ENCODE data around the gene HOMER3. TPM values are rescaled to one million over a fixed set of nuclear protein-coding genes. Genes with fewer than 3 reads are reported as not detected.

Gene HOMER3
- total RNA-seq, 4 donors from 2014 or later: 22.9 to 32.9 (median 27.7) TPM

DNA sequence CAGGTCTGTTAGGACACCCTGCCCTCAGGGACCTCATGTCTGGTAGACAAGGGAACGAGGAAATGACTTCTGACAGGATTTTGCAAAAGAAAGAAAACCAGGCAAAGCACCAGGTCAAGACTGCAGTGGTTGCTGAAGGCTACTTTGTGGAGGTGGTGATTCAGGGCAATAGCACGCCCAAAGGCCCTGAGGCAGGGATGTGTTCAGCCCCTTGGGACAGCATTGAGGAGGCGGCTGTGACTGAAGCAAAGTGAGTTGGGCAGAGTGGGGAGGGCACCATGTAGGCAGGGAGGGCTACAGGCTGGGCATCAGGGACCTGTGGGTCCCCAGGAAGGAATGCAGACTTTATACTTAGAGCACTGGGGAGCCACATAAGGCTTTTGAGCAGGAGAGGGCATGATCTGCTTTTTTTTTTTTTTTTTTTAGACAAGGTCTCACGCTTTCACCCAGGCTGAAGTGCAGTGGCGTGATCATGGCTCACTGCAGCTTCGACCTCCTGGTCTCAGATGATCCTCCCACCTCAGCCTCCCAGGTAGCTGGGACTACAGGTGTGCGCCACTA lies 10.8 kb upstream of the HOMER3 start:
- no peak overlapping the region for H3K27ac ChIP-seq
- 89% methylated on average over 7 of the region's 7 CpGs for WGBS

DNA sequence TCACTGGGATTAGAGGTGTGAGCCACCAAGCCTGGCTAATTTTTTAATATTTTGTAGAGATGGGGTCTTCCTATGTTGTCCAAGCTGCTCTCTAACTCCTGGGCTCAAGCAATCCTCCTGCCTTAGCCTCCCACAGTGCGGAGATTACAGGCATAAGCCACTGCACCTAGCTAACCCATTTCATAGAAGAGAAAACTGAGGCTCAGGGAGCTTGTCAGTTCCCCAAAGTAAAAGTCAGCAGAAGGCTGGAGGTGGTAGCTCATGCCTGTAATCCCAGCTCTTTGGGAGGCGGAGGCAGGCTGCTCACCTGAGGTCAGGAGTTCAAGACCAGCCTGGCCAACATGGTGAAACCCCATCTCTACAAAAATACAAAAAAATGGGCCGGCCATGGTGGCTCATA lies 8.8 kb upstream of the HOMER3 start:
- H3K36me3 ChIP-seq: no peaks in the 10 kb centered on the region
- 84% methylated on average over 3 of the region's 3 CpGs for WGBS
- H3K27ac ChIP-seq: no peak overlapping the region
- DNase-seq (ENCODE audit: low spot score in 2 of 2): no peak
- H3K27me3 ChIP-seq: no peaks in the 10 kb centered on the region
- TF ChIP-seq, protein P1, sequence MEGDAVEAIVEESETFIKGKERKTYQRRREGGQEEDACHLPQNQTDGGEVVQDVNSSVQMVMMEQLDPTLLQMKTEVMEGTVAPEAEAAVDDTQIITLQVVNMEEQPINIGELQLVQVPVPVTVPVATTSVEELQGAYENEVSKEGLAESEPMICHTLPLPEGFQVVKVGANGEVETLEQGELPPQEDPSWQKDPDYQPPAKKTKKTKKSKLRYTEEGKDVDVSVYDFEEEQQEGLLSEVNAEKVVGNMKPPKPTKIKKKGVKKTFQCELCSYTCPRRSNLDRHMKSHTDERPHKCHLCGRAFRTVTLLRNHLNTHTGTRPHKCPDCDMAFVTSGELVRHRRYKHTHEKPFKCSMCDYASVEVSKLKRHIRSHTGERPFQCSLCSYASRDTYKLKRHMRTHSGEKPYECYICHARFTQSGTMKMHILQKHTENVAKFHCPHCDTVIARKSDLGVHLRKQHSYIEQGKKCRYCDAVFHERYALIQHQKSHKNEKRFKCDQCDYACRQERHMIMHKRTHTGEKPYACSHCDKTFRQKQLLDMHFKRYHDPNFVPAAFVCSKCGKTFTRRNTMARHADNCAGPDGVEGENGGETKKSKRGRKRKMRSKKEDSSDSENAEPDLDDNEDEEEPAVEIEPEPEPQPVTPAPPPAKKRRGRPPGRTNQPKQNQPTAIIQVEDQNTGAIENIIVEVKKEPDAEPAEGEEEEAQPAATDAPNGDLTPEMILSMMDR (IDR thresholded peaks at IDR 0.05): no peak
- TF ChIP-seq EP300 (IDR thresholded peaks at IDR 0.05) (no peak), POLR2AphosphoS5 (IDR thresholded peaks at IDR 0.05) (no peak), POLR2A (IDR thresholded peaks at IDR 0.05) (no peak)
- H3K4me3 ChIP-seq: no peak overlapping the region
- no peaks in the 10 kb centered on the region for H3K4me1 ChIP-seq
- no peaks in the 10 kb centered on the region for H3K9me3 ChIP-seq

More for the DNA sequence above, 10.8 kb upstream of the HOMER3 start:
- Histone ChIP-seq H3K27me3 (no peaks in the 10 kb centered on the region), H3K9me3 (no peaks in the 10 kb centered on the region), H3K4me1 (no peaks in the 10 kb centered on the region), H3K4me3 (no peak overlapping the region), H3K36me3 (no peaks in the 10 kb centered on the region)
- TF ChIP-seq, protein P1 (IDR thresholded peaks at IDR 0.05): no peak
- TF ChIP-seq POLR2A (IDR thresholded peaks at IDR 0.05) (no peak), EP300 (IDR thresholded peaks at IDR 0.05) (no peak), POLR2AphosphoS5 (IDR thresholded peaks at IDR 0.05) (no peak)
- no peak for DNase-seq (ENCODE audit: low spot score in 2 of 2)

DNA sequence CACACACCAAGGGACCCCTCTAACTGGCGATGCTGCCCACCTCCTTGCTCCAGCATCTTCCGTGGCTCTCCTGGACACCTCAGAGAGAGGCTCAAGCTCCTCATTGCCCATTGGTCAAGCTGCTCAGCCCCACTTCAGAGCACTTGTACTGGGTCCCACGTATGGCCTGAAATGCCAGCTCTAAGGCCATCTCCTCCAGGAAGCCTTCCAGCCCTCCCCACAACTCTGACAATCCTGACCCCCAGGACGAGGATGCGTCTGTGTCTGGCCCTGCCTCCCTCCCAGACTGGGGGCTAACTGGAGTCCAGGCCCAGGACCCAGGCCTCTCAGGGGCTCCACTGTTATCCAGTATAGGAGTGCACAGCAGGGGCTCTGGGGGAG lies 7.9 kb upstream of the HOMER3 start:
- H3K36me3 ChIP-seq: no peaks in the 10 kb centered on the region
- TF ChIP-seq POLR2A (IDR thresholded peaks at IDR 0.05) (no peak), EP300 (IDR thresholded peaks at IDR 0.05) (no peak), POLR2AphosphoS5 (IDR thresholded peaks at IDR 0.05) (no peak)
- TF ChIP-seq, protein P1 (IDR thresholded peaks at IDR 0.05): no peak
- 81% methylated on average over 2 of the region's 5 CpGs for WGBS

DNA sequence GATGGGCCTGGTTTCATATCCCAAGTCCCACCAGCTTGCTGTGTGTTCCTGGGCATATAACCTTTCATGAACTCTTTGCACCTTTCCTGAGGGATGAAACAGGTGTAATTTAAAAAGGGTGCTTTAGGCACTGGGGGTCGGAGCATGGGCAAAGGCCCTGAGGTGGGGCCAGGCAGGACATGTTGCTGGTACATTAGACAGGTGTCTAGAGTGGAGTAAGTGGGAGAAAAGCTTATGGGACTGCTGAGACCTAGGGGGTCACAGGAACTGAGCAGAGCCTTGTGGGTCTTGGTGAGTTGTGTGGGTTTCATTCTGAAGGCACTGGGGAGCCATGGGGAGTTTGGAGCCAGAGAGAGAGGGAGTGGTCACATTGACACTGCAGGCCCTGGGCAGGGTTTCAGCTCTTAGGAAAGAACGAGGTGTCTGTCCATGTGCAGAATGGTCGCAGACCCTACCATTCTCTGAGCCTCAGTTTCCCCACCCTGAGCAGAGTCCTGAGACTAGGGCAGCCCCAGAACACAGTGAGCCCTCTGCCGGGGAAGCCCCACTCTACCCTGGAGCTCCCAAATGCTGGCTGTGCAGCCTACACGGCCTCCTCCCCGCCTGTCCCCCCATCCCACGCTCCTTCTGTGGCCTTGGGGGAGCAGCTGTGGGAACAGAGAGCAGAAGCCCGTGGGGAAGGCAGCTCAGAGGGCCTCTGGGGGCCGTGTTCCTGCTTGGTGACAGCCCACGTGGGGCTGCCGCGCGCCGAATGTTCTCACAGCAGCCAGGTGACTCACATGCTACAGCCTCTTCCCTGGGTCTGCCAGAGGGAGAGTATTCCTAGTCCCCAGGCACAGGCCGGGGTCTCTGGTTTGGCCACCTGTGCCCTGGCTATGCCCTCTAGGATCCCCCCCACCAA lies 7.3 kb upstream of the HOMER3 start:
- no peaks in the 10 kb centered on the region for H3K36me3 ChIP-seq
- no peaks in the 10 kb centered on the region for H3K4me1 ChIP-seq
- H3K27ac ChIP-seq: no peak overlapping the region
- 73% methylated on average over 8 of the region's 15 CpGs for WGBS
- DNase-seq (ENCODE audit: low spot score in 2 of 2): no peak
- H3K9me3 ChIP-seq: no peaks in the 10 kb centered on the region
- H3K27me3 ChIP-seq: no peaks in the 10 kb centered on the region
- H3K4me3 ChIP-seq: no peak overlapping the region
- TF ChIP-seq, protein P1 (IDR thresholded peaks at IDR 0.05): no peak
- TF ChIP-seq POLR2AphosphoS5 (IDR thresholded peaks at IDR 0.05): no peak
- TF ChIP-seq EP300 (IDR thresholded peaks at IDR 0.05): no peak
- TF ChIP-seq POLR2A (IDR thresholded peaks at IDR 0.05): no peak

More for the DNA sequence above, 7.9 kb upstream of the HOMER3 start:
- no peak overlapping the region for H3K27ac ChIP-seq
- no peak for DNase-seq (ENCODE audit: low spot score in 2 of 2)
- H3K4me1 ChIP-seq: no peaks in the 10 kb centered on the region
- H3K9me3 ChIP-seq: no peaks in the 10 kb centered on the region
- no peaks in the 10 kb centered on the region for H3K27me3 ChIP-seq
- no peak overlapping the region for H3K4me3 ChIP-seq

DNA sequence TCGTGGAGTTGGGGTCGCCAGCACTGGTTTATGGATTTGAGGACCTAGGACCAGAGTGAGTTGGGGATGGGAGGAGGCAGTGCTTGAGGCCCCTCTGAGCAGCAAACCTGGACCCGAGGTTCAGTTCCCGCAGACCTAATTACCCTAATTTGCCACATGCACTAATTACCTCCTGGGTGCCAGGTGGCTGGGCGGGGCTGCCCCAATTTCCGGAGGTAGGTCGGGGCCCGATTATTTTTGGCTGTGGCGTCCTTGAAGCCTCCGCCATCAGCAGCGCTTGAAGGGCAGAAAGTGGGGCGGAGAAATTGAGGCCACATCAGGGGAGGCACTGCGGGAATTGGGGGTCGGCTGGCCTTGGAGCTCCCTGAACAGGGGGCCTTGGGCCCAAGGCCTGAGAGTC lies 5.9 kb upstream of the HOMER3 start:
- Histone ChIP-seq H3K4me3 (no peak overlapping the region), H3K36me3 (no peaks in the 10 kb centered on the region), H3K4me1 (no peaks in the 10 kb centered on the region), H3K27ac (no peak overlapping the region), H3K27me3 (no peaks in the 10 kb centered on the region), H3K9me3 (no peaks in the 10 kb centered on the region)
- DNase-seq (ENCODE audit: low spot score in 2 of 2): no peak
- TF ChIP-seq POLR2AphosphoS5 (IDR thresholded peaks at IDR 0.05): no peak
- TF ChIP-seq EP300 (IDR thresholded peaks at IDR 0.05): no peak
- TF ChIP-seq, protein P1 (IDR thresholded peaks at IDR 0.05): no peak
- no peak for TF ChIP-seq POLR2A (IDR thresholded peaks at IDR 0.05)
- 83% methylated on average over 6 of the region's 14 CpGs for WGBS
